NCI-H774 (cell line): Measurements from ENCODE around the gene SLBP.

ENCODE experiments used
- DNase-seq: peaks from one replicate; lab custom pipeline; 2025; lab: John Stamatoyannopoulos, UW

Gene SLBP

DNA sequence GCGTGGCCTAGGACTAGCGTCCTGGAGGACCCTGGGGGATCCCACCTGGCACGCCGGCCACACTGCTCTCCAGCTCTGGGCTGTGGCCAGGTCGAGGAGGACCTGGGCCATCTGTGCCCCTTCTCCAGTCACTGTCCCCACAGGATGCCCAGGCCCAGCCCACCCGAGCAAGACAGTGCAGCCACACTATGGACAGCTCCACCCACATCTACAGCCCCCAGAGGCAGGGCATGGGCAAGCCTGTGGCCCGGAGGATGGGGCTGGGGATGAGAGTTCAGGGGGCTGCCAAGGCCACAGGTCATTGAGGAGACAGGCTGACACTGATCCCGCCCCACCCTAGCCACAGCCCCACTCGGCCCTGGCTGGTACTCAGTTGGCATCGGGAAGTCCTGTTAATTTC, 58.3 kb downstream of the SLBP start:
- no peak for DNase-seq

DNA sequence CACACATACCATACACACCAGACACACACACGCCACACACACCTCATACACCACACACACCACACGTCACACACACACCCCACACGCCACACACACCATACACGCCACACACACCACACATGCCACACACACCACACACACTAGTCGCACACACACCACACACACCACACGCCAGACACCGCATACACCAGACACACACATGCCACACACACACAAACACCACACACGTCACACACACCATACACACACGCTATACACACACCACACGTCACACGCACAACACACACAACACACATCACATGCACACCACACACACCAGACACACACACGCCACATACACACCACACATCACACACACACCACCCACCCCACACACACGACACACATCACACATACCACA, 60.0 kb downstream of the SLBP start:
- no peak for DNase-seq

DNA sequence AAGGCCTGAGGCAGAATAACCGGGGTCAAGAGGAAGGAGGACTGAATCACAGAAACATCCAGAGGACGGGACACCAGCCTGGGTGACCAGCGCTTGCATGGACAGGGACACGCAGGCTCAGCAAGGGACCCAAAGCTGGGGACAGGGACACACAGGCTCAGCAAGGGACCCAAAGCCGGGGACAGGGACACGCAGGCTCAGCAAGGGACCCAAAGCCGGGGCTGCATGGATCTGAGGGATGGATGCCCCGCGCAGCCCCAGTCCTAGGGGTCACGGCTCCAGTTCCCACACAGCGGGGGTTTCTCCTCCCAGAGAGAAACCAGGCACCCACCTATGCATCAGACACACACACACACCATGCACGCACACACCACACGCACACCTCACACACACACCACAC, 60.5 kb downstream of the SLBP start:
- DNase-seq = no peak

DNA sequence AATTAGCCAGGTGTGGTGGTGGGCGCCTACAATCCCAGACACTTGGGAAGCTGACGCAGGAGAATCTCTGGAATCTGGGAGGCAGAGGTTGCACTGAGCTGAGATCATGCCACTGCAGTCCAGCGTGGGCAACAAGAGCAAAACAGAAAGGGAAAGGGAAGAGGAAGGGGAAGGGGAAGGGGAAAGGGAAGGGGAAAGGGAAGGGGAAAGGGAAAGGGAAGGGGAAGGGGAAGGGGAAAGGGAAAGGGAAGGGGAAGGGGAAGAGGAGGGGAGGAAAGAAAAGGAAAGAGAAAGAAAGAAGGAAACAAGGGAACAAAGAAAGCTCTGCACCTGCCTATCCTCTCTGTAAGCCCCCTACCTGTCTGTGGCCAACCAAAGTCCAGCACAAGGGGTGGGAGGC, 63.2 kb downstream of the SLBP start:
- DNase-seq = no peak

DNA sequence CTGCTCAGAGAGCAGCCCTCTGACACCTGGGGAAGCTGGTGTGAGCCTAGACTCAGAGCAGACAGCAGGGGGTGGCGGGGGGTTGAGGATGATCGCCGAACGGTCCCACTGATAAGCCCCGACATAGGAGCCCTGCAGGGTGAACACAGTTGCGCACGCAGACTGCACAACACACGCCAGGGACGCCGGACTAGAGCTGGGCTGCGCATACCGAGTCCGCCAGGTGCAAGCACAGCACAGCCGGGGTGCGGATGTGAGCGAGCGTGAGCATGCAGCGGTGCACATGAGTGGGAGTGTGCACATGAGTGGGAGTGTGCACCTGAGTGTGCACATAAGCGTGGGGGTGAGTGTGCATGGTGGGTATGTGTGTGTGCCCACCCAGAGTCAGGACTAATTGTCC, 64.7 kb downstream of the SLBP start:
- no peak for DNase-seq

DNA sequence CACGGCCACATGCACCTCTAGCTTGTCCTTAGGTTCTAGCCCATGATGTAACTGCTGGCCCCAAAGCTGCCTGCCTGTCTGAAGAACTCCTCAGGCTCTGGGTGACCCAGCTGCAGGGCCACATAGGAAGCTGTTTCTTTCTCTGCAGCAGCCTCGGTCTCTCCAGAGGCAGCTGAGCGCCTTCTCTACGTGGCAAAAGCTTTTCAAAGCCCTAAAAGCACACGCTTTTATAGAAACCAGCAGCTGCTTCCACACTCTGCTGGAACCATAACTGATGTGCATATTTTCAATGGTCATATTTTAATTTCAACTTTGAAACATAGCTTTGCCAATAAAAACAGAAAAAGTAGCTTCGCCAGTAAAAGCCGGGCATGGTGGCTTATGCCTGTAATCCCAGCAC, 65.4 kb downstream of the SLBP start:
- no peak for DNase-seq

DNA sequence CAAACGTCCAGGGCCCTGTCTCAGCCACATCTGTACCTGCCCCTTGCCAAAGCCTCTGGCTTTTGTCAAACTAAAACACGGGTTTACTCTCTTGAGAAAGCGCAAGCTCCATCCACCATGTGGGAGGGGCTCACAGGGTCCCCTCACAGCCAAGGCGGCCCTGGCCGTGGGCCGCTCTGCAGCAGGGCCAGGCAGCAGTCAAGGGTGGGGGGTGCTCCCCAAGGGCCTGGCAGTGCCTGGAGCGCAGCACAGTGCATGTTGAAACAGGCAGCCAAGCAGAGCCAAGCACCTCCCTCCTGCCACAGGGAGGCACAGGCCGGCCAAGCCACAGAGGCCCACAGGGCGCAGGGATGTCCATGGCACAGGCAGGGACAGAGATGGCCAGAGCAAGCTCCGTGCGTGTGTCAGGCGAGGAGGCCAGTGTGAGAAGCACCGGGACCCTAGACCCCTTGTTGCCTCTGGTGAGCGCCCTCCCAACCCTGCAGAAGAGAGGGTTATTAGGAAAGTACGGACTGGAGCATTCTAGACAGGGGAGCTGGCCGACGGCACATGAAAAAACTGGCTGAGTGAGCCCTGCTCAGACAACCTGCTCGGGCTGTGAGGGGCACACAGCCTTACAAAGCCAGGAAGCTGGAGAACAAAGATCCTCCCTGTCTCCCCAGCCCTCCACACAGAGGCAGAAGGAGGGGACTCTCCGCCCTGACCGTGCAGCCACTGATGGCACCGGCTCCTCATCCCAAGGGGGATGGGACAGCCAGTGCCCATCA, 67.0 kb downstream of the SLBP start:
- no peak for DNase-seq

DNA sequence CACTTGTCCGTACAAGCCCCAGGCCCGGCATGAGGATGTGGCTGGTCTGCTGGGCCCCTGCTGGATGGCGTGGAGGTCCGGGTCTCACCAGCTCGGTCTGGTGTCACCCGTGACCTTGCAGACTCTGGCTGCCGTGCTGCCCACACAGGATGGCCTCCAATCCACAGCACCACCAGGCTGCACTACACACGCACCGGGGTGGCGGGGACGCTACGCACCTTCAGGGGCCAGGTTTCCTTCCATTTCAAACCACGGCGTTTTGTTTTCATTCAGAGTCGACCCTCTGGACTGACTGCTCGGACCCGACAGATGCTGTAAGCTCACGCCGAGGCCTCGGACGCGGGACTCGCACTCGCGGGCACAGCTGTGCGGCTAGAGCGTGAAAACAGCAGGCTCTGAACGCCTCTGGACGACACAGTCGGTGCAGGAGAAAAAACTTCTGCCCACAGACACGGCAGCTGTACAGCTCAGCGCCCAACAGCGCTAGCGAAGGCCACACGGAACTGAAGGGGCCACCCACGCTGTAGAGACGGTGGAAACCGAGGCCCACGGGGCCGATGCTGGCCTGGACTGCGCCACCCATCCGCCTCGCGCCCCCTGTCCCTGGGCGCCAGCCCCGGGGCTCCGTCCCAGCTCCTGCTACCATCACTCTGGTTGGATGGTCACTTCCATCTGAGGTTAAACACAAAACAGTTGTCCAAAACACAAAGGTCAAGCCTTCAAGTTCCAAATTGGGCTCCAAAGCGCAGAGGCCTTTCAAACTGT, 68.0 kb downstream of the SLBP start:
- DNase-seq = no peak
